ENCODE results near the gene ZNF777. TPM values are rescaled to one million over a fixed set of nuclear protein-coding genes. Genes with fewer than 3 reads are reported as not detected.

ZNF777 gene
- total RNA-seq, 1 experiment from 2014 or later: 12.0 TPM

GRCh38 chr7:149474309-149475120 is 13.7 kb upstream of the ZNF777 start:
- ATAC-seq (no peak), DNase-seq (ENCODE audit: low spot score) (no peak)
- ChIA-PET CTCF (interaction anchor here (0.6 to 1.9 kb wide), 6 partner anchors 10 to 242 kb away, joined by 3 to 14 read pairs (median 4); partner anchors contain the start of gene ZNF777), POLR2A (interaction anchor here (1.9 kb wide), 1 partner anchor 14 kb away, joined by 7 read pairs; the partner anchor contains the start of gene ZNF777)
- Mint-ChIP-seq H3K27ac (no peak overlapping the region), H3K36me3 (peaks cover 62% of the 10 kb centered on the region), H3K4me1 (peaks cover 12% of the 10 kb centered on the region), H3K9me3 (peaks cover 31% of the 10 kb centered on the region), H3K27me3 (ENCODE audit: low read depth) (peaks cover 6% of the 10 kb centered on the region; the same call in 1 of the 2 replicates), H3K4me3 (no peak overlapping the region)
- TF ChIP-seq USF1 (CRISPR knock-in tag; IDR thresholded peaks at IDR 0.05) (no peak), MYBL2 (CRISPR knock-in tag; IDR thresholded peaks at IDR 0.05) (no peak), IRF2 (CRISPR knock-in tag; IDR thresholded peaks at IDR 0.05; ENCODE audit: borderline replicate concordance, low read depth) (no peak), HMGA2 (CRISPR knock-in tag; IDR thresholded peaks at IDR 0.05) (no peak), PREB (CRISPR knock-in tag; IDR thresholded peaks at IDR 0.05; ENCODE audit: borderline replicate concordance) (no peak)

GRCh38 chr7:149473251-149473650 is 12.4 kb upstream of the ZNF777 start:
- peaks cover 11% of the 10 kb centered on the region for H3K4me1 Mint-ChIP-seq
- DNase-seq (ENCODE audit: low spot score) (no peak), ATAC-seq (no peak)
- TF ChIP-seq ELF4 (CRISPR knock-in tag; IDR thresholded peaks at IDR 0.05; ENCODE audit: low read depth) (no peak), TEAD4 (CRISPR knock-in tag; IDR thresholded peaks at IDR 0.05) (no peak), RELA (CRISPR knock-in tag; IDR thresholded peaks at IDR 0.05; ENCODE audit: borderline replicate concordance) (no peak), SP1 (CRISPR knock-in tag; conservative IDR thresholded peaks at IDR 0.05) (no peak), SMAD4 (CRISPR knock-in tag; IDR thresholded peaks at IDR 0.05) (no peak), ZNF532 (CRISPR knock-in tag; IDR thresholded peaks at IDR 0.05; ENCODE audit: borderline replicate concordance) (no peak), USF2 (CRISPR knock-in tag; IDR thresholded peaks at IDR 0.05) (no peak), E2F1 (CRISPR knock-in tag; IDR thresholded peaks at IDR 0.05) (no peak), FOXP1 (CRISPR knock-in tag; IDR thresholded peaks at IDR 0.05; ENCODE audit: borderline replicate concordance) (no peak), ZNF138 (CRISPR knock-in tag; conservative IDR thresholded peaks at IDR 0.05) (no peak), ESRRA (CRISPR knock-in tag; IDR thresholded peaks at IDR 0.05; ENCODE audit: borderline replicate concordance) (no peak), NR3C1 (CRISPR knock-in tag; conservative IDR thresholded peaks at IDR 0.05; ENCODE audit: low read depth) (no peak), ZNF416 (CRISPR knock-in tag; IDR thresholded peaks at IDR 0.05) (no peak), E2F5 (CRISPR knock-in tag; IDR thresholded peaks at IDR 0.05) (no peak), NR1H2 (CRISPR knock-in tag; IDR thresholded peaks at IDR 0.05) (no peak), RORB (CRISPR knock-in tag; IDR thresholded peaks at IDR 0.05) (no peak)
- ChIA-PET CTCF (no interaction called here), POLR2A (no interaction called here)
- H3K36me3 Mint-ChIP-seq: peaks cover 49% of the 10 kb centered on the region
- H3K27ac Mint-ChIP-seq: no peak overlapping the region
- peaks cover 18% of the 10 kb centered on the region for H3K9me3 Mint-ChIP-seq
- peaks cover 2% of the 10 kb centered on the region; the same call in 1 of the 2 replicates for H3K27me3 Mint-ChIP-seq (ENCODE audit: low read depth)
- no peak overlapping the region for H3K4me3 Mint-ChIP-seq

All from WTC11 (cell line).